GM23248 (cell line): ENCODE data around the gene ABCB9. TPM values are rescaled to one million over a fixed set of nuclear protein-coding genes. Genes with fewer than 3 reads are reported as not detected.

Source experiments
- DNase-seq: peaks from one replicate; pipeline ENCODE4 v3.0.0-alpha.2; 2015
- H2AFZ ChIP-seq: fragments of 200-600 bp; sonication (generic); 2 replicates; pipeline ENCODE4 v1.6.1; 2016; ENCODE audit warnings: antibody characterized with exemption
- H3F3A ChIP-seq: fragments of 200-600 bp; sonication (generic); 2 replicates; pipeline ENCODE4 v1.6.1; 2016; ENCODE audit warnings: mild to moderate bottlenecking, antibody characterized with exemption, mixed run types; ENCODE audit not compliant: insufficient read depth
- H3K27ac ChIP-seq: fragments of 200-600 bp; sonication (generic); 2 replicates; pipeline ENCODE4 v1.5.1; 2016; ENCODE audit warnings: mild to moderate bottlenecking
- H3K27me3 ChIP-seq: fragments of 200-600 bp; sonication (generic); replicated peaks from 2 replicates; pipeline ENCODE4 v1.6.1; 2016; ENCODE audit warnings: mild to moderate bottlenecking; ENCODE audit not compliant: insufficient read depth
- H3K36me3 ChIP-seq: fragments of 200-600 bp; sonication (generic); 2 replicates; pipeline ENCODE4 v1.6.1; 2016; ENCODE audit warnings: low read depth, mild to moderate bottlenecking
- H3K4me1 ChIP-seq: fragments of 200-600 bp; sonication (generic); 2 replicates; pipeline ENCODE4 v1.6.1; 2016; ENCODE audit warnings: mild to moderate bottlenecking; ENCODE audit not compliant: insufficient read depth
- H3K4me2 ChIP-seq: fragments of 200-600 bp; sonication (generic); one replicate; pipeline ENCODE4 v1.6.1; 2016; ENCODE audit warnings: mild to moderate bottlenecking; ENCODE audit not compliant: unreplicated experiment
- H3K4me3 ChIP-seq: fragments of 200-600 bp; sonication (generic); 2 replicates; pipeline ENCODE4 v1.5.1; 2016; ENCODE audit warnings: mild to moderate bottlenecking
- H3K79me2 ChIP-seq: fragments of 200-600 bp; sonication (generic); 2 replicates; pipeline ENCODE4 v1.6.1; 2016; ENCODE audit warnings: mild to moderate bottlenecking; ENCODE audit not compliant: insufficient read depth
- H3K9ac ChIP-seq: fragments of 200-600 bp; sonication (generic); 2 replicates; pipeline ENCODE4 v1.6.1; 2016; ENCODE audit warnings: mild to moderate bottlenecking
- H3K9me2 ChIP-seq: fragments of 200-600 bp; sonication (generic); 2 replicates; pipeline ENCODE4 v1.6.1; 2016; ENCODE audit warnings: mixed run types, mild to moderate bottlenecking, moderate library complexity; ENCODE audit not compliant: insufficient read depth
- H3K9me3 ChIP-seq: fragments of 200-600 bp; sonication (generic); one replicate; pipeline ENCODE4 v1.6.1; 2017; ENCODE audit warnings: low read depth
- H4K20me1 ChIP-seq: fragments of 200-600 bp; sonication (generic); 2 replicates; pipeline ENCODE4 v1.6.0; 2016; ENCODE audit not compliant: insufficient read depth
- EZH2 ChIP-seq: fragments of 200-600 bp; sonication (generic); IDR thresholded peaks from 2 replicates; pipeline ENCODE4 v1.6.1; 2018; ENCODE audit warnings: antibody characterized with exemption, mild to moderate bottlenecking; ENCODE audit not compliant: insufficient read depth, poor library complexity, severe bottlenecking
- EZH2phosphoT487 ChIP-seq: fragments of 200-600 bp; sonication (generic); IDR thresholded peaks from 2 replicates; pipeline ENCODE4 v1.6.1; 2018; ENCODE audit warnings: antibody characterized with exemption, moderate library complexity, mild to moderate bottlenecking, low read depth; ENCODE audit not compliant: insufficient read depth
- WGBS, 2 experiments: methylation state at CpG; one replicate each; pipeline ENCODE4 v1.1.6; 2015 to 2017; ENCODE audit warnings: low lambda C conversion rate in 2 of 2, low coverage in 1 of 2; ENCODE audit errors: missing lambda C conversion rate in 2 of 2; 5-methylcytosine and 5-hydroxymethylcytosine counted together
- in situ Hi-C: fragments of 300-500 bp; cut with MboI; formaldehyde crosslinking; loops from 2 replicates; pipeline ENCODE4 v1.15.0; 2020
- polyA plus RNA-seq: library from polyadenylated mRNA; unstranded; fragments of >200 nt; fragmentation: Nextera tagmentation; extraction: Ambion mirVana; gene quantifications from 2 replicates; pipeline ENCODE4 v1.2.1, GENCODE V29; 2016
- total RNA-seq: library from RNA; depleted of rRNA; stranded (reverse); fragments of >200 nt; shearing (Covaris generic); gene quantifications from 2 replicates; pipeline ENCODE4 v1.2.3, GENCODE V29; 2014

ABCB9 gene
- total and polyA plus RNA-seq, 2 experiments from 2014 or later = 2.2 to 4.4 TPM

GRCh38 chr12:122928404-122929147 lies 37.7 kb downstream of the ABCB9 start:
- no peak overlapping the region for H3K4me2 ChIP-seq
- no peaks in the 10 kb centered on the region for H3K9me2 ChIP-seq
- no peak for DNase-seq
- H3K27me3 ChIP-seq = no peaks in the 10 kb centered on the region
- H2AFZ ChIP-seq = no peak overlapping the region
- H3K9me3 ChIP-seq = no peaks in the 10 kb centered on the region
- no peaks in the 10 kb centered on the region for H3K36me3 ChIP-seq
- H3K4me3 ChIP-seq = no peak overlapping the region
- no peaks in the 10 kb centered on the region for H3K79me2 ChIP-seq
- H3F3A ChIP-seq = no peaks in the 10 kb centered on the region
- in situ Hi-C loops = no loop called here
- no peak overlapping the region for H3K9ac ChIP-seq
- no peaks in the 10 kb centered on the region for H4K20me1 ChIP-seq
- H3K4me1 ChIP-seq = no peaks in the 10 kb centered on the region
- WGBS, 2 experiments = 81 to 83% methylated on average over 12 of the region's 12 CpGs
- no peak overlapping the region for H3K27ac ChIP-seq
- TF ChIP-seq EZH2 = no peak
- TF ChIP-seq EZH2phosphoT487 = no peak

GRCh38 chr12:122927756-122928403 lies 38.4 kb downstream of the ABCB9 start:
- no peaks in the 10 kb centered on the region for H3K4me1 ChIP-seq
- no peaks in the 10 kb centered on the region for H3K9me2 ChIP-seq
- no peaks in the 10 kb centered on the region for H3K27me3 ChIP-seq
- H3K9ac ChIP-seq = no peak overlapping the region
- H3K4me3 ChIP-seq = no peak overlapping the region
- in situ Hi-C loops = no loop called here
- no peaks in the 10 kb centered on the region for H3K36me3 ChIP-seq
- no peak overlapping the region for H3K4me2 ChIP-seq
- H2AFZ ChIP-seq = no peak overlapping the region
- no peaks in the 10 kb centered on the region for H3F3A ChIP-seq
- WGBS, 2 experiments = 89% methylated on average over 11 of the region's 11 CpGs
- no peaks in the 10 kb centered on the region for H3K79me2 ChIP-seq
- H3K9me3 ChIP-seq = no peaks in the 10 kb centered on the region
- H4K20me1 ChIP-seq = no peaks in the 10 kb centered on the region
- no peak overlapping the region for H3K27ac ChIP-seq
- TF ChIP-seq EZH2 = no peak
- no peak for TF ChIP-seq EZH2phosphoT487
- DNase-seq = no peak

GRCh38 chr12:122921917-122922316 lies 44.3 kb downstream of the ABCB9 start:
- Histone ChIP-seq H3K36me3 (no peaks in the 10 kb centered on the region), H3K4me1 (0 out of 2 replicates have a peak, but pooled peaks cover 5% of the 10 kb centered on the region), H3F3A (0 out of 2 replicates have a peak, but pooled peaks cover 5% of the 10 kb centered on the region), H3K9ac (no peak overlapping the region), H3K79me2 (no peaks in the 10 kb centered on the region), H4K20me1 (no peaks in the 10 kb centered on the region), H3K4me2 (no peak overlapping the region), H3K9me3 (no peaks in the 10 kb centered on the region), H3K27me3 (no peaks in the 10 kb centered on the region), H2AFZ (no peak overlapping the region), H3K27ac (no peak overlapping the region), H3K9me2 (no peaks in the 10 kb centered on the region), H3K4me3 (no peak overlapping the region)
- DNase-seq = no peak
- 75 to 79% methylated on average over 8 of the region's 8 CpGs for WGBS, 2 experiments
- TF ChIP-seq EZH2phosphoT487 (no peak), EZH2 (no peak)
- in situ Hi-C loops = no loop called here

- in situ Hi-C loops = no loop called here
- H3K4me2 ChIP-seq = no peak overlapping the region
- H3K9ac ChIP-seq = no peak overlapping the region
- 0 out of 2 replicates have a peak, but pooled peaks cover 5% of the 10 kb centered on the region for H3K4me1 ChIP-seq
- no peak for DNase-seq
- H3K36me3 ChIP-seq = no peaks in the 10 kb centered on the region
- no peaks in the 10 kb centered on the region for H3K9me2 ChIP-seq
- H3K9me3 ChIP-seq = no peaks in the 10 kb centered on the region
- TF ChIP-seq EZH2phosphoT487 (no peak), EZH2 (no peak)
- no peak overlapping the region for H3K27ac ChIP-seq
- peaks cover 12% of the 10 kb centered on the region for H3F3A ChIP-seq
- H3K4me3 ChIP-seq = no peak overlapping the region
- no peak overlapping the region for H2AFZ ChIP-seq
- H4K20me1 ChIP-seq = no peaks in the 10 kb centered on the region
- no peaks in the 10 kb centered on the region for H3K27me3 ChIP-seq
- no peaks in the 10 kb centered on the region for H3K79me2 ChIP-seq
- 90 to 91% methylated on average over 5 of the region's 5 CpGs for WGBS, 2 experiments
Observed at GRCh38 chr12:122920687-122921086, 45.6 kb downstream of the ABCB9 start.
